ENCODE results near the gene DEPDC1B. TPM values are rescaled to one million over a fixed set of nuclear protein-coding genes. Genes with fewer than 3 reads are reported as not detected.

The DEPDC1B gene
- total and polyA plus RNA-seq, 2 experiments from 2014 or later: 38.3 to 67.9 TPM

GRCh38 chr5:60584304-60584703 is 115.7 kb downstream of the DEPDC1B start:
- Histone ChIP-seq H3F3A (replicated peaks; ENCODE audit: low read depth) (no peaks in the 10 kb centered on the region), H3K9me2 (ENCODE audit: insufficient read depth) (no peaks in the 10 kb centered on the region; the same call in 1 of the 2 replicates), H3K79me2 (replicated peaks; ENCODE audit: insufficient read depth) (no peaks in the 10 kb centered on the region), H3K36me3 (ENCODE audit: insufficient read depth) (0 out of 2 replicates have a peak, but pooled peaks cover 9% of the 10 kb centered on the region), H3K4me2 (no peak overlapping the region), H4K20me1 (replicated peaks; ENCODE audit: insufficient read depth) (no peaks in the 10 kb centered on the region), H3K4me1 (ENCODE audit: insufficient read depth) (no peaks in the 10 kb centered on the region), H3K27me3 (ENCODE audit: insufficient read depth) (no peaks in the 10 kb centered on the region), H3K27ac (ENCODE audit: low read depth) (no peak overlapping the region), H2AFZ (no peak overlapping the region), H3K4me3 (no peak overlapping the region)
- DNase-seq (ENCODE audit: low spot score): no peak
- Mint-ChIP-seq H3K4me3 (no peak overlapping the region), H3K9me3 (peaks cover 11% of the 10 kb centered on the region), H3K36me3 (ENCODE audit: low read depth) (peaks cover 19% of the 10 kb centered on the region), H3K4me1 (no peaks in the 10 kb centered on the region), H3K27ac (no peak overlapping the region), H3K27me3 (ENCODE audit: insufficient read depth, low read depth, poor library complexity) (no peaks in the 10 kb centered on the region)
- ATAC-seq: no peak
- no peak for TF ChIP-seq REST (IDR thresholded peaks at IDR 0.05; ENCODE audit: unreplicated experiment)
- TF ChIP-seq STAT1 (IDR thresholded peaks at IDR 0.05; ENCODE audit: unreplicated experiment): no peak
- TF ChIP-seq JUNB (IDR thresholded peaks at IDR 0.05; ENCODE audit: unreplicated experiment): no peak
- TF ChIP-seq CTCF (conservative IDR thresholded peaks at IDR 0.05; ENCODE audit: low read depth in 2 of 2): no peak
- TF ChIP-seq POLR2AphosphoS5 (IDR thresholded peaks at IDR 0.05; ENCODE audit: low read depth): no peak

GRCh38 chr5:60583616-60584015 is 116.3 kb downstream of the DEPDC1B start:
- H3K27ac Mint-ChIP-seq: no peak overlapping the region
- Histone ChIP-seq H3K27me3 (ENCODE audit: insufficient read depth) (no peaks in the 10 kb centered on the region), H3K4me3 (no peak overlapping the region), H3K4me1 (ENCODE audit: insufficient read depth) (no peaks in the 10 kb centered on the region), H3K36me3 (ENCODE audit: insufficient read depth) (0 out of 2 replicates have a peak, but pooled peaks cover 9% of the 10 kb centered on the region), H3F3A (replicated peaks; ENCODE audit: low read depth) (no peaks in the 10 kb centered on the region), H4K20me1 (replicated peaks; ENCODE audit: insufficient read depth) (no peaks in the 10 kb centered on the region), H3K79me2 (replicated peaks; ENCODE audit: insufficient read depth) (no peaks in the 10 kb centered on the region), H2AFZ (no peak overlapping the region), H3K4me2 (no peak overlapping the region), H3K9me2 (ENCODE audit: insufficient read depth) (no peaks in the 10 kb centered on the region; the same call in 1 of the 2 replicates), H3K27ac (ENCODE audit: low read depth) (no peak overlapping the region)
- no peak for DNase-seq (ENCODE audit: low spot score)
- no peaks in the 10 kb centered on the region for H3K4me1 Mint-ChIP-seq
- peaks cover 23% of the 10 kb centered on the region for H3K36me3 Mint-ChIP-seq (ENCODE audit: low read depth)
- no peak for ATAC-seq
- peaks cover 12% of the 10 kb centered on the region for H3K9me3 Mint-ChIP-seq
- no peak overlapping the region for H3K4me3 Mint-ChIP-seq
- no peaks in the 10 kb centered on the region for H3K27me3 Mint-ChIP-seq (ENCODE audit: insufficient read depth, low read depth, poor library complexity)
- TF ChIP-seq POLR2AphosphoS5 (IDR thresholded peaks at IDR 0.05; ENCODE audit: low read depth) (no peak), STAT1 (IDR thresholded peaks at IDR 0.05; ENCODE audit: unreplicated experiment) (no peak)

Measured in GM23338 (cell line).